HG03565 (cell line): ENCODE results near the gene TEX29.

Source experiments
- ATAC-seq: cut with Tn5 transposase; IDR thresholded peaks from one replicate; pipeline ENCODE4 v1.9.1; 2021; ENCODE audit warnings: mild to moderate bottlenecking, moderate library complexity; ENCODE audit not compliant: unreplicated experiment

TEX29 gene

DNA sequence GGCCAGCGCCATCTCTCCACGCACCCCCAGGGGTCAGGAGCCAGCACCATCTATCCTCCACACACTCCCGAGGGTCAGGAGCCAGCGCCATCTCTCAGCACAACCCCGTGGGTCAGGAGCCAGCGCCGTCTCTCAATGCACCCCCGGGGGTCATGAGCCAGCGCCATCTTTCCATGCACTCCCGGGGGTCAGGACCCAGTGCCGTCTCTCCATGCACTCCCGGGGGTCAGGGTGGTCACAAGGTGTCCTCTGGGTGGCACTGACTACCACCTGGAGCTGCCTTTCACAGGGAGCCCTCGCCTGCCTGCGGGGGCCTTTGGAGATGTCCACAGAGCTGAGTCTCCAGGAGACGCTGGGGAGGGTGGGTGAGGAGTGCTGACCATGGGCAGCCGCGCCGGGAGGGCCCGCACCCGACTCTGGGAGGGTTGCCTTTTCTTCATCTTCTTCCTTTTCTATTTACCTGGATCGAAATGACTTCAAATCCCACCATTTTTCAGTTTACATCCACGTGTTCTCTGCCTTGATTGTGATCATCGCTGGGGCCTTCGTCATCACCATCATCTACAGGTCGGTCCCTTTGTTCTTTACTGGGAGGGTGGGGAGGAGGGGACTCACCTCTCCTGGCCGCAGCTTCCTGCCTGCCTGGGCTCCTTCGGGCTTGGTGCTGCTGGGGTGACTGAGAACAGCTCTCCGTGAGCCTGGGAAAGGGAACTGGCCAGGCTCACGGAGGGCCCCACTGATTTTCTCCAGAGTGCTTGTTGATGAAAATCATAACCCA is 19.1 kb downstream of the TEX29 start:
- no peak for ATAC-seq

DNA sequence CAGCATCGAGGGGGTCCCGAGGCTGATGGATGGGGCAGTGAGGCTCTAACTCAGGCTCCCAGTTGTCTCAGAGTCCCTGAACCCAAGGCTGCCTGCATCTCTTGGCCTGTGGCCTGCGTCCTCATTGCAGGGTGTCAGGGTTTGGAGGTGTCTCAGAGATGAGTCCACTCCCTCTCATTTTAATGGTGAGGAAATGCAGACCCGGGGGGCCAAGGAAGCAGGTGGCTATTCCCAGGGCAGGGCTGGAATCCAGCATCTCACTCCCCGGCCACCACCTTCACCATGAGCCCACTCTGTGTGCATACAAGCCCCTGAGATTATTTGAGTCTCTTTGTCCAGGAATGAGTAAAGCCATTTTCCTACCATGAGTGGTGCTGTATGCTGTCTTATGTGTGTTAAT is 21.4 kb downstream of the TEX29 start:
- ATAC-seq: no peak

DNA sequence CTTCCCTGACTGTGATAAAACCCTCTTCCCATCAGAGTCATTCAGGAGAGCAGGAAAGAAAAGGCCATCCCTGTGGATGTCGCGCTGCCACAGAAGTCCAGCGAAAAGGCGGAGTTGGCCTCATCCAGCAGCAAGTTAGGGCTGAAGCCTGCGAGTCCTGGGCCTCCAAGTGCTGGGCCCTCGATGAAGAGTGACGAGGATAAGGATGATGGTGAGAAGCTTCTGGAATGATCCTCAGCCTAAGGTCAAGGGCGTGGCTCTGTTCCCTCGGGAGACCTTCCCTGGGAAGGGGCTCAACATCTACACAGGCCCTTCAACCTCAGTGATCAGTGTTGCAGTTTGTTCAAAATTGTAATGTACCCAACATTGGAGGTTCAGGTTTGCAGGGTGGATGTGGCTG is 22.3 kb downstream of the TEX29 start:
- no peak for ATAC-seq

DNA sequence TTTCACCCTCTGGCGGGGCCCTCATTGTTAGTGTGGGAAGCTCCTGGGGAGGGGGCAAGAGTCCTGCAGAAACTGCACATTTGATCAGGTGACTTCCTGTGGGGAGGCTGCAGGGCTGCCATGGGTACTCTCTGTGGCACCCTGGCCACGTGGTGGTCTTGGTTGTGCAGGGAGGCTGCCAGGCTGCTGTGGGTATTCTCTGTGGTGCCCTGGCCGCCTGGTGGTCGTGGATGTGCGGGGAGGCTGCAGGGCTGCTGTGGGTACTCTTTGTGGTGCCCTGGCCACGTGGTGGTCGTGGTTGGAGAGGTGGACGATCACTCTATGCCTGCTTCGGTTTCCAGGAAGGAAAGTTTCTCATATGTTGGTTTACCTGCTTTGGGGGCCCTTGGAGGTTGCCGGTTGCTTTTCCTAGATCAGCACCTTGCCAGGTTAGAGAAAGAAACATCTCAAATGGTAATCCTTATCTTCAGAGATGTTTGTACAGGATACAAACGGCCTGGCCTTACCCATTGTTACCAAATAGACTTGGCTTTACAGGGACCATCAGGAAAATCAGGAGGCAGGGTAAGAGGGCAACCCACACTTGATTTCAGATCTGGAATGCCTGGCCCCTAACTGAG is 22.9 kb downstream of the TEX29 start:
- no peak for ATAC-seq

DNA sequence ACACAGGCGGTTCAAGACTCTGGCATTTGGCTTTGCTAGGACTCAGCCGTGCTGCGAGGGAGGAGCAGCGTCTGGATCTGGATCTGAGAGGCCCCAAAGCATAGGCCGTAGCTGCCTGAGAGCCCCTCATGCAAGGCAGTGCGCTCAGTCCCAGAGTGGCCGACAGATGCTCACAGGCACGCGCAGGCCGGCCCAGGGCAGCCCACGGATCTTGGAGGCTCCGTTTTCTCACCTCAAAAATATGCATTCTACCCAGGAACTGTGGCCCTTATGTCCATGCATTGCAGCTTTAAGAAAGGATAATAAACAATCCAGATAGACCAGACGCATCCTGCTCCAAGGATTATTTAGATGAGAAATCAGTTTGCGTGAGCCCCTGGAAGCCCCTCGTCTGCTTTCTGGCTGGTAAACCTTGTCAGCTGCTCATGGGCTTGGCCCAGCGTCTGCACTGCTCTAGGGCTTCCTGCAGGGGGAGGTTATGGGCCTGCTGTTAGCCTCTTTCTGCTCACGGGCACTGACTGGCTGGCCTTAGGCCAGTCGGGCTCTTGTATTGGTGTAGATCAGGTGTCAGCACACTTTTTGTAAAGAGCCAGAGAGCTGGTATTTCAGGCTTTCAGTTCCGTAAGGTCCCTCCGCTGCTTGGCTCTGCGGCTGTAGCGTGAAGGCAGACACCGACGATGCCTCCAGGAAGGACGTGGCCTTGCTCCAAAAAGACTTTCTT is 24.2 kb downstream of the TEX29 start:
- ATAC-seq: no peak

DNA sequence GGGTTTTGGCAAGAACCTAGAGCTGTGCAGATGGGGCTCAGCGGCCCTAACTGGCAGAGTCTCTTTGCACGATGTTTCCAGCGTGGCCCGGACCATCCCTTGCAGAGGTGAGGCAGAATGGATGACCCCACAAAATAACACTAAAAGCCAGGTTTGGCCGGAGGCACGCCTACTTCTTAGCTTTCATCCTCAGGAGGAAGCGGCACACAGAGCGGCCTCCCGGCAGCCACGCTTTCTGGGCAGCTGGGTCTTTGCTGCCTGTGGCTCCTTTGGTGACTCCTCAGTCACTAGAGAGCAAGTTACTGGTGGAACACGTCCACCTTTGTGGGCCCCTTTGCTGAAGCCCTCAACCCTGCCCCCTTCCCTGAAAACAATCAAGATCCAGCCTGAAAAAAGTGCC is 25.2 kb downstream of the TEX29 start:
- no peak for ATAC-seq

DNA sequence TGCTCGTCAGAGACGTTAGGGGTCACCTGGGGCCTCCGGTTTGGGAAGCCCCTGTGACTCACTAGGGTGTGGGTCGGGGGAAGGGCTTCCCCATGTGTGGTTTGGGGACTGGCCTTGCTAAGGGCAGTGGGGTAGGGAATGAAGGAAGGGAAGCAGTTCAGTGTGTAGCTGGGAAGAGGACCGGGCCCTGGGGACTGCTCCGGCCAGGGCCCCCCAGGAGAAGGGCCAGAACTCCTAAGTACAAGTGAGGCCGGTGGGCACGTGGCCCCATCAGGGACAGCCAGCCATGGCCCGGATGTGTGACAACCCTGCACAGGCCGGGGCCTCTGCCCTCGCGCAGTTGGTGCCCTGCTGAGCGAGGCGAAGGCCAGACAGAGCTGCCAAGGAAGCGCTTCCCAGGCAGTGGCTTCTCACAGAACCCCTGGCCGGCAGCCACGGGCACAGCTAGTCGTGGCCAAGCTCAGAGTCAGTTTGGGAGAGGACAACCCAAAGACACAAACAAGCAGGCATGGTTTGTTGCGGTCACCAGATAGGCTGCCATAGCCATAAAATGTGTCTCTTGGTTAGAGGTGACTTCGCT is 25.7 kb downstream of the TEX29 start:
- ATAC-seq: no peak

DNA sequence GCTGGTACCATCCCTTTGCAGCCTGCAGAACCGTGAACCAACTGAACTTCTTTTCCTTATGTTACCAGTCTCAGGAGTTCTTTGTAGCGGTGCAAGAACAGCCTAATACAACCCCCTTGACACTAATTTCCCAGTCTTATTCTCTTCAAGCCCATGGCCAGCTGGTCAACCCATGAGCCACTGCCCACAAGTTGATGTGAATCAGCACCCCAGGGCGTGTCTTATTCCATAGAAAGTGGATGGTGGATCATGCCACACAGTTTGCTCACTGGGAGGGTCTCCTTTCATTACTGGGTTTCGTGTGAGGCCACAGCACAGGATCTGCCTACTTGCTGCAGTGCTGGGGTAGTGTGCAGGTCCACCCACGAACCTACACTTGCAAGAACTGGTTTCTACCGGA is 27.0 kb downstream of the TEX29 start:
- ATAC-seq: no peak

DNA sequence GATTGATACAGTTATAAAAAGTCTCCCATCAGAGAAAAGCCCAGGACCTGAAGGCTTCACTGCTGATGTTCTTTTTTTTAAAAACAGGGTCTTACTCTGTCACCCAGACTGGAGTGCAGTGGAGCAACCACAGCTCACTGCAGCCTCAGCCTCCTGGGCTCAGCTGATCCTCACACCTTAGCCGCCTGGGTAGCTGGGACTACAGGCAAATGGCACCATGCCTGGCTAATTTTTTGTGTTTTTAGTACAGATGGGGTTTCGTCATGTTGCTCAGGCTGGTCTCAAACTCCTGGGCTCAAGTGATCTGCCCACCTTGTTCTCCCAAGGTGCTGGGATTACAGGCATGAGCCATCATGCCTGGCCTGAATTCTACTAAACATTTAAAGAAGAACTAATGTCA is 33.1 kb downstream of the TEX29 start:
- no peak for ATAC-seq

DNA sequence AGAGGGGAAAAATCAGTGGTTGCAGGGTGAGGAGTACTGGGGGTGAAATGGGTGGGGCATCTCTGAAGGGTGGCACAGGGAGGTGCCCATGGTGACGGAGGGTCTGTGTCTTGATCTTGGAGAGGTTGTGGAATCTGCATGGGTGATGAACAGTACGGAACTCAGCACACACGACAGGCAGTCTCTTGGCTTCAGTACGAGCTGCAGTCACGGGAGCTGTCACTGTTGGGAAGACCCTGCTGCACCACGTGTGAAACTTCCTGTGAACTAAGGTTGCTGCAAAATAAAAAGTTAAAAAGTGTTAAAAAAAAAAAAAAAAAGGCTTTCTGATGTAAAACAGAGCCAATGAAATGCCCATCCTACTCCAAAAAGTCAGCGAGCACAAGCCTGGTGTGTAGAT is 34.3 kb downstream of the TEX29 start:
- ATAC-seq: no peak

DNA sequence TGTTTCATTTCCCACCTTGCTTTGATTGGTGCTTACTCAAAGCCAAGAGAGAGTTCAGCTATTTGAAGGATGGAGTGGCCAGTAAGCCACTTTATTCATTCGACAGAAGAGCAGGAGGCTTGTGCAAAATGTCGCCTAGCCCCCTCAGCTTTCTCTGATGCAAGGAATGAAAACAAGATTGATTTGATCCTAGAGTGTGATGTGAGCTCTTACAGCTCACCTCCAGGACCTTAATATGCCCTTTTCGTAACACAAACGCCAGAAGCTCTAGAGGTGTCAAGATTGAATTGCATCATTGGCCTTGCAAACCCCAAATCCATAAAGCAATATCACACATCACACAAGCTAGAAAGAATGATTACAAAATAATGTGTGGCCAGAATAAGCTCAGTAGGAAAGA is 36.4 kb downstream of the TEX29 start:
- no peak for ATAC-seq

DNA sequence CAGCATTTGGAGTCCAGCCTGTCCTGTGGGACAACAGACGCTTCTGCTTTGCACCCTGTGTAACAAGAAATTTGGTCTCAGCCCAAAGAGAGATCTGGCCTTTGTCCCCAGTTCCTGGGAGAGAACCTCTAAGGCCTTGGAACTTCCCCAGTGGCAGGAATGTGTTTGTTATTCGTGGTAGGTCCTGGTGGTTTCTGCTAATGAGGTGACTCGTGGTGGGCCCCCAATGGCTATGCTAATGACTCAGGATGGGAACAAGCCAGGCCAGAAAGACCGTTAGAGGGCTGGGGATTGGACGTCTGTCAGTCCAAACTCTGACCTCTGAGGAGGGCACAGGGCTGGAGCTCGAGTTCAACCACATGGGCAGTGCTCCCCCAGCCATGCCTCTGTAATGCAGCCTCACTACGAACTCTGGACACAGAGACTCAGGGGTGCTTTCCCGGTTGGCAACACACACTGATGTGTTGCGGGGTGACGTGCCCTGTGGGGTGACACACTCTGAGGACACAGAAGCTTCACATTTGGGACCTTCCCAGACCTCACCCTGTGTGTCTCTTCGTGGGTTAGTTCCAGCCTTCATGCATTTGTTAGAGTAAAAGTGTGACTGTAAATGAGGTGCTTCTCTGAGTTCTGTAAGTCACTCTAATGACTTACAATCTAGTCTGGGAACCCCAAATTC is 38.9 kb downstream of the TEX29 start:
- ATAC-seq: no peak

DNA sequence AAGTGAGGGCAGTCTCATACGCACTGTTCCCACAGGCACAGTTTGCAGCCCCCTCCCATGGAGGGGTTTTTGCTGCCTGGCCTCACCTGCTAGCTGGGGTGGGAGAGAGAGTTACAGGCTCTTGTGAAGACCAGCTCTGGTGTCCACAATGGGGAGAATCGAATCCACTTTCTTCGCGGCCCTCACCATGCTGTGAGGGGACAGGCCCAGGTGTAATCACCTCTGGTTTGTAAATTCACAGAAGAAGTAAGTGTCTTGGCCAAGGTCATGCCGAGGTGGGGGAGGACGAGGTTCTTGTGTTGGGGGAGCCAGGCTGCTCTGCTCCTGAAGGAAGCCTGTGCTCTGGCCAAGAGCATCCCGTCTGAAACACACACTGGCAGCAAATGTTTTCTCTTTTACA is 39.5 kb downstream of the TEX29 start:
- ATAC-seq: no peak

DNA sequence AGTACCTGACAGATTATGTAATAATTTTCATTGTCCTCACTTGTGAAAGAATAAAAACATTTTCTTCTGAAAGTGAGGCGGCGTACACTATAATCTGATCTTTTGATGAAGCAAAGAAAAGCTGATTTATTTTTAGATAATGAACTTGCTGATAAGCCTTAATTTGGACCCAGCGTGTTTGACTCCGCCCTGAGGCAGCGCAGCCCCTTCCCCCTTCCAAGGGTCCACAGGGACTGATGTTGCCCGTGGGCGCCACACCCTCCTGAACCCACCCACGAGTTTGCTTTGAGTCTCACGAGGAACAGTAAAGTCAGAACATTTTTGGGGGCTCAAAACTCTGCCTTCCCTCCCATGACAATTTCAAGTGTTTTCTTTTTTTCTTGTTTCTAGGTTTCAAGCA is 40.0 kb downstream of the TEX29 start:
- no peak for ATAC-seq

DNA sequence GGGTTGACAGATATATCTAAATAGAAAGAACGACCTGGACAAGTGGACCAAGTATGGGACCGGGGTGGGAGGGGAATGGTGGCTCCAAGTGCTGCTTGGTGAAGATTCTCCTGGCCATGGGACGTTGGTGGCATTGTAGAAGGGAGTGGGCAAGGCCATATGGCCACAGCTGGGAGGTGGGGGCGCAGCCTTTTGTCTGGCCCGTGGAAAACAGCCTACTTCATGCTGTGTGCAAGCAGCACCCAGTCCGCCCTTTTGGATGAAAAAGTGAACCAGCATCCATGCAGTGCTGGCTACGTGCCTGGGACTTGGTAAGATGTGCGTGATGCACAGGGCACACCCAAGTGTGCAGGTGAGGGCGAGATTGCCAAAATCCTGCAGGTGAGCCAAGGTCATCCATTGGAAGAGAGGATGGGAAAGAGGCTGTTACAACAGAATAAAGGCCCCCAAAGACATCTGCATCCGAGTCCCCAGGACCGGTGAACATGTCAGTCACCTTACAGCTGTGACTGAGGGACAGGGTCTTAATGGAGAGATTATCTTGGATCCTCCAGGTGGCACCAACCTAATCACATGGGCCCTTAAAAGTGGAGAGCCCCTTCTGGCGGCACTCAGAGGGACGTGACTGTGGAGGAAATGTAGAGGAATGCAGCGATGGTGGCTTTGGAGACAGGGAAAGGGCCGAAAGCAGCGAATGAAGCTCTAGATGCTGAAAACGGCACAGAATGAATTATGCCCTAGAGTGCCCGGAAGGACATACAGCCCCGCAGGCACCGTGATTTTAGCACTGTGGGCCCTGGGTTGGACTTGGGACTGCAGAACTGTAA is 40.8 kb downstream of the TEX29 start:
- no peak for ATAC-seq

DNA sequence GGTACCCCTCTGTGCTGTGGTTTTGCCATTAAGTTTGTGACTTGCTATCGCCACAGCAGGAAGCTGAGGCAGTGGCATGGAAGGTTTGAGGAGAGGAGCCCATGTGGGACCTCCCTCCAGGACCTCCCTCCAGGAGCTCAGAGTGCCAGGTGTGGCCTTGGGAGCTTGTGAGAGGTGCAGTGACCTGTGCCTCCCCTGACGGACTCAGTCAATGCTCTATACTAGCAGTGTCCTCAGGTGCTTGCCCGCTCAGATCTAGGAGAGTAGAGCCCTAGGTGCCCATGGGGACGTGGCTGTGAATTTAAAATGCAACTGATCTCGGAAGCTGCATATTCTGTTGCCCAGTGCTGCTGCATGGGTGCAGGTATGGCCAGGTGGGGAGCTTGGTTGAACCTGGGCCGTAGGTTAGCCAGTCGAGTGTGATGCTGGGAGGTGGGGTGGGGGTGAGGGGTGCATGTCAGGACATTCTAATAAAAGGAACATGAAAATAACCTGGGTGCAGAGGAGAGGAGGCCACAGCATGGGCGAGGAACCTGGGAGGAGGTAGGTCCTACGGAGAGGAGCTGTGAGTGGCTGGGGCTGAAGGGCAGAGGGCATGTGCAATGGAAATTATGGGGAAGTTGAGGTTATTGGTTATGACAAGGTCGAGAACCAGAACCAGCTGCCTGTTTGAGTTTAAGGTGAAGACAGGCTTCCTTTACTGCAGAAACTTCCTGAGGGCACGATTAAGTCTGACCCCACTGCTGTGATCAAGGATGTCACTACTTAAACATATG is 41.6 kb downstream of the TEX29 start:
- no peak for ATAC-seq

DNA sequence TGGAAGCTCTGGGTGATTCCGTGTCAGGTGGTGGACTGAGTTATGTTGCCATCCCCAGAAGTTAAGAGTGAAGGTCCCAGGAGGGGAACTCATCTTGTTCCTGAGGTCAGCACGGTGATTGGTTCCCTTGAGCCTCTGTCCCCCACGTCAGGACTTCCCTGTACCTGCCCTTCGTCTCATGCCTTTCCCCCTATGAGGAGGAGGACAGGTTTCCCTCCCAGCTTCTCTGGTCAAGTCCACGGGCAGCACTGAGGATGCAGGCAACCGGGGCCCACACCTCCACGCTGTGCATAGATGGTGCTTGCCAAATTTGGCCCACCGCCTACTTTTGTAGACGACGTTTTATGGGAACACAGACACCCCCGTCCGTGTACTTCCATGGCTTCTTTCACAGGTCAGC is 42.7 kb downstream of the TEX29 start:
- ATAC-seq: no peak

DNA sequence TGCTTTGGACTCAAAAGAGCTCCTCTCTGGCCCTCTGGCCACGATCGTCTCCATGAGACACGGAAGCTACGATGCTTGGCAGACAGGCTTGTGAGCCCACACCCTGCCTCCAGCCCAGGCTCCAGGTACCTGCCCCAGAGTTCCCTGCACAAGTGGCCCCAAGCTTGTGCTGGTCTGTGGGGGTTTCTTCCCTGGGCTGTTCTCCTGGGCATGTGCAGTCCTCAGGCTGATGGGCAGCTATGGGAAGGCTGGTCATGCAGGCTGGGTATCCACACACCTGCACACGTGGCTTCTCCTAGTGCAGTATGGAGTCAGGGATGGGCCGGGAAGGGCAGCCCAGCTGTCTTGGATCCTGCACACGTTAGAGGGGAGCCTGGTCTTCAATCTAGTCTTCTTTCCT is 43.1 kb downstream of the TEX29 start:
- no peak for ATAC-seq

DNA sequence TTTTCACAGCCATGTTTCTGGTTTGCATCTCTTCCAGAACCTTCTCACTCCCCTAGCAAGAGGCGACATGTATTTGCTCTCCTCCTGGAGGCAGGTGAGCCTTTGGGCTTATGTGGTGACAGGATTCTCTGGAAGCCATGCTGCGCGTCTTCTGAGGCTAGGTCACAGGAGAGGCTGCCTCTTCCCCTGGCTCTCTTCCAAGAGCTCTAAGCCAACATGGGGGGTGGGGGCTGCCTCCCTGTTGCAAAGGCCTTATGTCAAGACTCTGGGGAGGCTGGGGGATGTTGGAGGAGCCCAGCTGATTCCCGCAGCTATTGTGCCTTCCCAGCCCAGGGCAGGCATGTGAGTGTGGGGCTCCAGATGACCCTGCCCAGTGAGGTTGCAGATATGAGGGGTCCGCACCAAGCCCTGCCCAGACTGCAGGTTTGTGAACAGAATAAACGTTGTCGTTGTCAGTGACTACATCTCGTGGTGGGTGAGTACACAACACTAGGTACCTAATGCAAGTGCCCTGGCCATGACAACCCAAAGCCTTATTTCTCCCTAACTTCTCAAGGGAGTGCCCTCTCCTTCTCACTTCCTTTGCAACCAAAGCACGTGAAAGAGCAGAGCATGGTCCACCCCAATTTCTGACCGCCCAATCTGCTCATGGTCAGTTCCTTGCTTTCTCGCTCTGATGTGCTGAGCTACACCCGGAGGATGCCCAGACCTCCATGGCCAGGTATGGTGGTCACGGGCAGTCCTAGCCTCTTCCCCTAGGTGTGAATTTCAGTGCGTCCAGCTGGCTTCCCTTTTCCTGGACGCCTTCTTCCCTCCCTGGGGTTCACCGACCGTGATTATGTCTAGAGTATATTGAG is 44.9 kb downstream of the TEX29 start:
- ATAC-seq: no peak
